Measurements from ENCODE around the gene PI4K2B.

Gene PI4K2B

DNA sequence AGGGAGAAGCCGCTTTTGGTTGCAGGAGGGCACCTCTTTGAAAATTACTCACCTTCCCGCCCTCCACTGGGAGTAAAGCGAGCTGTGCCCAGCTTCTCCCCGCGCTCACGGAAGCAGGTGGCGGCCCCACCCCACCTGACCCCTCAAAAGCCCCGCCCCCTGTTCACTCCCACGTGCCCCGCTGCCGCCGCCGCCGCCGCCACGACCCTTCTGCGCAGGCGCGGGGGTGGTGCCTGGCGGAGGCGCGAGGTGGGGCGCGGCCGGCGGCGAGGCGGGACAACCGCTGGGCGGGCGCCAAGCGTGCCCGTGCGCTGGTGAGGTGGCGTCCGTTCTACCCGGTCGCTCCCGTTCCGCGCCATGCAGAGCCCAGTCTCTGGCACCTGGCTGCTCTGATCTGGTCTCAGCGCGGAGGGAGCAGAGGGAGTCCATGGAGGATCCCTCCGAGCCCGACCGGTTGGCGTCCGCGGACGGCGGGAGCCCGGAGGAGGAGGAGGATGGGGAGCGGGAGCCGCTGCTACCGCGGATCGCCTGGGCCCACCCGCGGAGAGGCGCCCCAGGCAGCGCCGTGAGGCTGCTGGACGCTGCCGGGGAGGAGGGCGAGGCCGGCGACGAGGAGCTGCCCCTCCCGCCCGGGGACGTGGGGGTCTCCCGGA, at the start of gene PI4K2B:
TSS of gene PI4K2B (plus strand) at position 297 of the 653 bp plus-strand sequence. CDS start at position 428, 131 bp downstream.
- peak within 1 kb of the TSS; percentile 100 for H3K4me3 ChIP-seq (ENCODE audit: low read depth, low read length)
- TF ChIP-seq, protein P1, sequence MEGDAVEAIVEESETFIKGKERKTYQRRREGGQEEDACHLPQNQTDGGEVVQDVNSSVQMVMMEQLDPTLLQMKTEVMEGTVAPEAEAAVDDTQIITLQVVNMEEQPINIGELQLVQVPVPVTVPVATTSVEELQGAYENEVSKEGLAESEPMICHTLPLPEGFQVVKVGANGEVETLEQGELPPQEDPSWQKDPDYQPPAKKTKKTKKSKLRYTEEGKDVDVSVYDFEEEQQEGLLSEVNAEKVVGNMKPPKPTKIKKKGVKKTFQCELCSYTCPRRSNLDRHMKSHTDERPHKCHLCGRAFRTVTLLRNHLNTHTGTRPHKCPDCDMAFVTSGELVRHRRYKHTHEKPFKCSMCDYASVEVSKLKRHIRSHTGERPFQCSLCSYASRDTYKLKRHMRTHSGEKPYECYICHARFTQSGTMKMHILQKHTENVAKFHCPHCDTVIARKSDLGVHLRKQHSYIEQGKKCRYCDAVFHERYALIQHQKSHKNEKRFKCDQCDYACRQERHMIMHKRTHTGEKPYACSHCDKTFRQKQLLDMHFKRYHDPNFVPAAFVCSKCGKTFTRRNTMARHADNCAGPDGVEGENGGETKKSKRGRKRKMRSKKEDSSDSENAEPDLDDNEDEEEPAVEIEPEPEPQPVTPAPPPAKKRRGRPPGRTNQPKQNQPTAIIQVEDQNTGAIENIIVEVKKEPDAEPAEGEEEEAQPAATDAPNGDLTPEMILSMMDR (IDR thresholded peaks at IDR 0.05; ENCODE audit: low read depth, low read length, missing control alignments): no peak
- peak; percentile 61 for DNase-seq (ENCODE audit: low read depth)

- H3K4me3 ChIP-seq (ENCODE audit: low read depth, low read length): no peak overlapping the region
- TF ChIP-seq, protein P1 (IDR thresholded peaks at IDR 0.05; ENCODE audit: low read depth, low read length, missing control alignments): no peak
Measured at GRCh38 chr4:25184056-25184455, 49.8 kb upstream of the PI4K2B start.

DNA sequence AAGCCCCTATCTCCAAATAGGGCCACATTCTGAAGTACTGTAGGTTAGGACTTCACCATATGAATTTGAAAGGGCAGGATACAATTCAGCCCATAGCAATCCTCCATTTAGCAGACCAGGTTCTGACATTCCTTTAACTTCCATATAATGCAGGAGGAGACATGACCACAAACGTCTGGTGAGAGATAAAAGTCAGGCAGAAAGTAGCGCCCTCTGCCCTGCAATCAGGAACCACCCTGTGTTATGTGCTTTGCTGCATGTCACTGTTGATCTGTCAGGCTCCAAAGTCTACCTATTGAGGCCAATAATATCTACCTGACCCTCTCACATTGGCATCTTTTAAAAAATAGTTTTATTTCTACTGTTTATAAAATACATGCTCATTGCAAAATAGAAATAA, 43.4 kb upstream of the PI4K2B start:
- TF ChIP-seq, protein P1 (IDR thresholded peaks at IDR 0.05; ENCODE audit: low read depth, low read length, missing control alignments): no peak
- H3K4me3 ChIP-seq (ENCODE audit: low read depth, low read length): no peak overlapping the region
- no peak for DNase-seq (ENCODE audit: low read depth)

More at GRCh38 chr4:25184056-25184455, 49.8 kb upstream of the PI4K2B start:
- DNase-seq (ENCODE audit: low read depth): no peak

- no peak for DNase-seq (ENCODE audit: low read depth)
- H3K4me3 ChIP-seq (ENCODE audit: low read depth, low read length): no peak overlapping the region
- TF ChIP-seq, protein P1 (IDR thresholded peaks at IDR 0.05; ENCODE audit: low read depth, low read length, missing control alignments): no peak
Measured at GRCh38 chr4:25198713-25199112, 35.1 kb upstream of the PI4K2B start.

GRCh38 chr4:25207997-25208396, 25.8 kb upstream of the PI4K2B start:
- no peak overlapping the region for H3K4me3 ChIP-seq (ENCODE audit: low read depth, low read length)
- DNase-seq (ENCODE audit: low read depth): no peak
- TF ChIP-seq, protein P1 (IDR thresholded peaks at IDR 0.05; ENCODE audit: low read depth, low read length, missing control alignments): no peak

GRCh38 chr4:25209702-25210101, 24.1 kb upstream of the PI4K2B start:
- H3K4me3 ChIP-seq (ENCODE audit: low read depth, low read length): no peak overlapping the region
- no peak for DNase-seq (ENCODE audit: low read depth)
- TF ChIP-seq, protein P1 (IDR thresholded peaks at IDR 0.05; ENCODE audit: low read depth, low read length, missing control alignments): no peak

DNA sequence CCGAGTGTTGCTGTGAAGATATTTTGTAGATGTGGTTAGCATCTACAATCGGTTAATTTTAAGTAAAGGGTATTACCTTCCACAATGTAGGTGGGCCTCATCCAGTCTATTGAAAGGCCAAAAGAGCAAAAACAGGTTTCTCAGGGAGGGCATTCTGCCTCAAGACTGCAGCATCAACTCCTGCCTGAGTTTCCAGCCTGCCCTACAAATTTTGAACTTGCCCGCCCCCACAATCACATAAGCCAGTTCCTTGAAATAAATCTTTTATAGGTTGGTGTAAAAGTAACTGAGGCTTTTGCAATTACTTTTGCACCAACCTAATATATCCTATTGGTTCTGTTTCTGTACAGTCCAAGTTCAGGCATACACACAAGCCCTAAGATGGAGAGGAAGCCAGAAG, 22.1 kb upstream of the PI4K2B start:
- no peak for DNase-seq (ENCODE audit: low read depth)
- TF ChIP-seq, protein P1 (IDR thresholded peaks at IDR 0.05; ENCODE audit: low read depth, low read length, missing control alignments): no peak

More for the DNA sequence above, 22.1 kb upstream of the PI4K2B start:
- H3K4me3 ChIP-seq (ENCODE audit: low read depth, low read length): no peak overlapping the region

Measured in GM12864 (cell line).